ENCODE data around the gene POMZP3.
"Not testable (repeated sequence)": the region's sequence is repeated elsewhere in the genome, so short reads cannot be mapped to it uniquely, and the experiment has no call there.

POMZP3 gene

GRCh38 chr7:76586585-76587315 is 40.3 kb downstream of the POMZP3 start:
- DNase-seq = not testable (repeated sequence)

- not testable (repeated sequence) for DNase-seq
These were observed 43.3 kb downstream of the POMZP3 start for GRCh38 chr7:76583636-76584281.

GRCh38 chr7:76582848-76583631 is 44.0 kb downstream of the POMZP3 start:
- not testable (repeated sequence) for DNase-seq

- not testable (repeated sequence) for DNase-seq
These were observed 51.0 kb downstream of the POMZP3 start for GRCh38 chr7:76575919-76576655.

GRCh38 chr7:76575431-76575830 is 51.6 kb downstream of the POMZP3 start:
- DNase-seq = not testable (repeated sequence)

GRCh38 chr7:76572296-76572695 is 54.8 kb downstream of the POMZP3 start:
- not testable (repeated sequence) for DNase-seq

- DNase-seq = not testable (repeated sequence)
These were observed 56.7 kb downstream of the POMZP3 start for GRCh38 chr7:76570324-76570775.

- DNase-seq = not testable (repeated sequence)
These were observed 58.3 kb downstream of the POMZP3 start for GRCh38 chr7:76568742-76569141.

GRCh38 chr7:76567753-76568152 is 59.3 kb downstream of the POMZP3 start:
- DNase-seq = not testable (repeated sequence)

- not testable (repeated sequence) for DNase-seq
These were observed 59.8 kb downstream of the POMZP3 start for GRCh38 chr7:76567311-76567710.

- not testable (repeated sequence) for DNase-seq
These were observed 62.1 kb downstream of the POMZP3 start for GRCh38 chr7:76565001-76565400.

- DNase-seq = not testable (repeated sequence)
These were observed 65.7 kb downstream of the POMZP3 start for GRCh38 chr7:76561342-76561741.

- DNase-seq = not testable (repeated sequence)
These were observed 66.9 kb downstream of the POMZP3 start for GRCh38 chr7:76560157-76560556.

All from activated CD8-positive, alpha-beta memory T cell treated with anti-CD3 and anti-CD28 coated beads, Interleukin-2, amount 50 U/mL, for 48 hours (primary cell).